Bronchial epithelial cell (primary cell): Measurements from ENCODE around the gene PTBP3. TPM values are rescaled to one million over a fixed set of nuclear protein-coding genes. Genes with fewer than 3 reads are reported as not detected.
A peak's percentile ranks its signal among the peaks of the same experiment; 100 is the strongest.
"Not testable (repeated sequence)": the region's sequence is repeated elsewhere in the genome, so short reads cannot be mapped to it uniquely, and the experiment has no call there.

Experiments
- DNase-seq: peaks from one replicate; pipeline ENCODE4 v3.0.0-alpha.2; 2010; ENCODE audit warnings: low read depth
- FAIRE-seq: peaks from 2 replicates; lab custom pipeline; 2011; peaks lifted over from hg19 to GRCh38; lab: Jason Lieb, UNC
- H3K27me3 ChIP-seq: 2 replicates; pipeline ENCODE4 v1.5.1; 2011; ENCODE audit warnings: low read length; ENCODE audit not compliant: control insufficient read depth, insufficient read depth
- H3K36me3 ChIP-seq: 2 replicates; pipeline ENCODE4 v1.5.1; 2011; ENCODE audit warnings: low read length; ENCODE audit not compliant: control insufficient read depth, insufficient read depth
- H3K4me3 ChIP-seq: 2 replicates; pipeline ENCODE4 v1.5.1; 2011; ENCODE audit warnings: mild to moderate bottlenecking, low read depth, low read length, control low read depth
- total RNA-seq: library from RNA; depleted of rRNA; stranded (reverse); fragments of >200 nt; gene quantifications from 2 replicates; pipeline ENCODE4 v1.2.1, GENCODE V29; 2014
- TF ChIP-seq, protein P1 (sequence below): IDR thresholded peaks from 2 replicates; pipeline ENCODE4 v1.5.1; 2011; ENCODE audit warnings: mild to moderate bottlenecking, moderate library complexity, low read length, control low read depth, inconsistent platforms; ENCODE audit not compliant: insufficient read depth, severe bottlenecking

Gene PTBP3
- total RNA-seq, 1 donor from 2014 or later: 62.4 TPM

GRCh38 chr9:112379177-112380101 is 46.0 kb upstream of the PTBP3 start:
- Histone ChIP-seq H3K36me3 (no peaks in the 10 kb centered on the region), H3K4me3 (peak overlapping the region; percentile 84), H3K27me3 (no peaks in the 10 kb centered on the region)
- TF ChIP-seq, protein P1, sequence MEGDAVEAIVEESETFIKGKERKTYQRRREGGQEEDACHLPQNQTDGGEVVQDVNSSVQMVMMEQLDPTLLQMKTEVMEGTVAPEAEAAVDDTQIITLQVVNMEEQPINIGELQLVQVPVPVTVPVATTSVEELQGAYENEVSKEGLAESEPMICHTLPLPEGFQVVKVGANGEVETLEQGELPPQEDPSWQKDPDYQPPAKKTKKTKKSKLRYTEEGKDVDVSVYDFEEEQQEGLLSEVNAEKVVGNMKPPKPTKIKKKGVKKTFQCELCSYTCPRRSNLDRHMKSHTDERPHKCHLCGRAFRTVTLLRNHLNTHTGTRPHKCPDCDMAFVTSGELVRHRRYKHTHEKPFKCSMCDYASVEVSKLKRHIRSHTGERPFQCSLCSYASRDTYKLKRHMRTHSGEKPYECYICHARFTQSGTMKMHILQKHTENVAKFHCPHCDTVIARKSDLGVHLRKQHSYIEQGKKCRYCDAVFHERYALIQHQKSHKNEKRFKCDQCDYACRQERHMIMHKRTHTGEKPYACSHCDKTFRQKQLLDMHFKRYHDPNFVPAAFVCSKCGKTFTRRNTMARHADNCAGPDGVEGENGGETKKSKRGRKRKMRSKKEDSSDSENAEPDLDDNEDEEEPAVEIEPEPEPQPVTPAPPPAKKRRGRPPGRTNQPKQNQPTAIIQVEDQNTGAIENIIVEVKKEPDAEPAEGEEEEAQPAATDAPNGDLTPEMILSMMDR: no peak
- FAIRE-seq (no peak), DNase-seq (peak; percentile 94)

GRCh38 chr9:112378328-112379176 is 45.1 kb upstream of the PTBP3 start:
- TF ChIP-seq, protein P1: no peak
- H3K4me3 ChIP-seq: peak overlapping the region; percentile 84
- H3K36me3 ChIP-seq: no peaks in the 10 kb centered on the region
- no peak for FAIRE-seq
- H3K27me3 ChIP-seq: no peaks in the 10 kb centered on the region
- DNase-seq: peak; percentile 73

DNA sequence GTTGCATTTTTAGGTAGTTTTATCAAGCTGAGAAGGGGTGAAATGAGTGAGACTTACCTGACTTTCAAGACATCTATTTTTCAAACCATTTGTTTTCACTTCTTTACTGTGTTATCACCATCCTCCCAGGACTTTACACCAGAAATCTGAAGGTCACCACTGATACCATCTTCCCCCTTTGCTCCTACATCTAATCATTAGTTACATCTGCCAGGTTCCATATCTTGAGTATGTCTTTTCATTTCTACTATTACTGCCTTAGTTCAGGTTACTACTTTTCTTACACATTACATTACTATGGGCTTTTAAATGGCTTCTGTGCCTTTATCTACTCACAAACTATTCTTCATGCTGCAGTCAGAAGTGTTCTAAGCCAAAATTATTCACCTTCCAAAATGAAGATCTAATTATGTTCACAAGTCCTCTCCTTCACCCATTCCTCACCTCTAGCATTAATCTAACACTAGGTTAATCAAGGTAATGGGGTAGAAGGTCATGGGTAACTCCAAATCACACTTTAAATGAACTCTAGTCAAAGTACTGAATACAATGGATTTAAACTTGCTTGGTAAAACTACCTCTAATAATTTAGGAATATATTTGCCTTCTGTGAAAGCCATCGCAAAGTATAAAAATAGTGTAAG is 44.4 kb upstream of the PTBP3 start:
- TF ChIP-seq, protein P1: no peak
- Histone ChIP-seq H3K4me3 (no peak overlapping the region), H3K36me3 (no peaks in the 10 kb centered on the region), H3K27me3 (no peaks in the 10 kb centered on the region)
- FAIRE-seq (no peak), DNase-seq (no peak)

- H3K4me3 ChIP-seq: no peak overlapping the region
- TF ChIP-seq, protein P1: no peak
- H3K27me3 ChIP-seq: no peaks in the 10 kb centered on the region
- FAIRE-seq: no peak
- H3K36me3 ChIP-seq: no peaks in the 10 kb centered on the region
- DNase-seq: no peak
Measured at GRCh38 chr9:112377087-112377486, 43.7 kb upstream of the PTBP3 start.

GRCh38 chr9:112375361-112375760 is 41.9 kb upstream of the PTBP3 start:
- Histone ChIP-seq H3K36me3 (no peaks in the 10 kb centered on the region), H3K4me3 (no peak overlapping the region), H3K27me3 (no peaks in the 10 kb centered on the region)
- FAIRE-seq (no peak), DNase-seq (no peak)
- TF ChIP-seq, protein P1: no peak

DNA sequence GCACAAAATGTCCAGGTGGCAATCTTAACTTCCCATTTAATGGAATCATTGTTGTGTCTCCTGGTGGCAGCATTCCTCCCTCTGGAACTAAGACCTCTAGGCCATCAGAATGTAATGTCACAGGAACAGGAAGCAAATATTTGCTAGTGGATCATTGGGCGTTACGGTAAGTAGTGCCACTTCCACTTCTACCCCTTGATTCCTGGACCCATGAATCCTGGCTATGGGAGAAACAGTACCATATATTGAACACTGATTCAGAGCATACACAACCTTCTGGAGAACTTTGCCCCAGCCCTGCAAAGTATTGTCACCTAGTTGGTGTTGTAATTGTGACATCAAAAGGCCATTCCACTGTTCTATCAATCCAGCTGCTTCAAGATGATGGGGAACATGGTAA is 40.8 kb upstream of the PTBP3 start:
- H3K36me3 ChIP-seq, H3K27me3 ChIP-seq, H3K4me3 ChIP-seq, FAIRE-seq, DNase-seq: not testable (repeated sequence)

DNA sequence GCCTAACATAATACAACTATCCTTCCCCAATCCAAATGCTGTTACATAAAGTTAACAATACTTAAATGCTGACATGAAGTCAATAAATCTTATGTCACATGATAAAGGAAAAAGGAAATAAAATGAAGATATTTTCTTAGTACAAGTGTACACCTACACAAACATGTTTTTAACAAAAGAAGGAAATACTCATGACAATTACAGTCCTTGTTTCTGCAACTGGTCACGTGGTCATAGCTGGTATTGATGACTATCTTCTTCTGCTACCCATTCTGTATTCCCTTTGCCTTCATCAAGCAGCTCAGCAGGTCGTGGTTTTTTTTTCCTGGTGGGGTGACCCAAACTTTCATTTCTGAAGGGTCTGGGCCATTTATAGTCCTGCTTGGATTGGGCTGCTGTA is 40.2 kb upstream of the PTBP3 start:
- not testable (repeated sequence) for H3K36me3 ChIP-seq, DNase-seq, FAIRE-seq, H3K27me3 ChIP-seq, H3K4me3 ChIP-seq
